ENCODE results near the gene CAMKK1. TPM values are rescaled to one million over a fixed set of nuclear protein-coding genes. Genes with fewer than 3 reads are reported as not detected.

Gene CAMKK1
- total RNA-seq, 2 donors from 2014 or later: 5.8 to 5.9 TPM

Other genes starting within 250 kb of the CAMKK1 start
- 10 to 100 TPM in 1 of 2 donors, 1 to 10 TPM in 1; 9.1 to 32.9 TPM for gene TAX1BP3, start 224.5 kb downstream of the CAMKK1 start, total RNA-seq
- gene EMC6, start 224.2 kb downstream of the CAMKK1 start, total RNA-seq: 10 to 100 TPM; 23.0 to 28.7 TPM
- 10 to 100 TPM; 21.8 to 34.2 TPM for gene P2RX5, start 196.9 kb downstream of the CAMKK1 start, total RNA-seq
- gene HASPIN, start 169.2 kb downstream of the CAMKK1 start, total RNA-seq: under 1 TPM; 0.22 to 0.31 TPM
- gene ITGAE, start 91.9 kb downstream of the CAMKK1 start, total RNA-seq: 10 to 100 TPM; 10.2 to 14.3 TPM
- gene NCBP3, start 46.8 kb downstream of the CAMKK1 start, total RNA-seq: 10 to 100 TPM; 37.0 to 42.9 TPM
- 10 to 100 TPM in 1 of 2 donors, 1 to 10 TPM in 1; 4.2 to 15.0 TPM for gene P2RX1, start 23.4 kb upstream of the CAMKK1 start, total RNA-seq
- 100 to 1,000 TPM; 279 to 298 TPM for gene ATP2A3, start 71.4 kb upstream of the CAMKK1 start, total RNA-seq
- gene ZZEF1, start 250.0 kb upstream of the CAMKK1 start, total RNA-seq: 100 to 1,000 TPM; 117 to 123 TPM